SK-N-SH (cell line): Measurements from ENCODE around the gene ZNF726.

Experiments
- CHD2 ChIP-seq: fragments of 150-350 bp; IDR thresholded peaks from 2 replicates; pipeline ENCODE4 v1.6.1; 2018; ENCODE audit warnings: low read length; ENCODE audit not compliant: partially characterized antibody
- CTCF ChIP-seq: fragments of 200-600 bp; sonication (generic); IDR thresholded peaks from 2 replicates; pipeline ENCODE4 v1.6.1; 2017; ENCODE audit warnings: antibody characterized with exemption, mild to moderate bottlenecking, moderate library complexity
- EP300 ChIP-seq, 2 experiments: IDR thresholded peaks; 2 replicates each; pipeline versions ENCODE4 v1.4.0 to v1.6.1; 2012; ENCODE audit warnings: borderline replicate concordance in 1 of 2, low read depth in 1 of 2, low read length in 1 of 2
- PBX3 ChIP-seq: IDR thresholded peaks from 2 replicates; pipeline ENCODE4; 2012
- TEAD4 ChIP-seq: IDR thresholded peaks from 2 replicates; pipeline ENCODE4 v1.4.0; 2012; ENCODE audit warnings: mild to moderate bottlenecking, borderline replicate concordance; ENCODE audit not compliant: insufficient read depth

DNA sequence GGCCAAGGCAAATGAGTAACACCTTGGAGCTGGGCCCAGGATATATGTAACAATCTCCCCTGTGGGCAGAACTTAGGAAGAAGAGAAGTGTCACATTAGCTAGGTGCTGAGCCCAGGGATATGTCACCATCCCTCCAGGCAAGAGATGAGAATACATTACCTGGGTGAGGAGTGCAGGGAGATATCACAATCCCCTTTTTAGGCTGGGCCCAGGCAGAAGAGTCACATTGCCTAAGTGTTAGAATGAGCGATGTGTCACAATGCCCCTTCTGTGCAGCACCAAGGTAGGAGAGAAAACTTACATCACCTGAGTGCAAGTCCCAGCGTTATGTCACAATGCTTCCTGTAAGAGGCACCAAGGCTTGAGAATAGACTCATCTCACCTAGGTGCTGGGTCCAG is 60.3 kb downstream of the ZNF726 start:
- TF ChIP-seq CTCF (no peak), EP300 (IDR thresholded peaks at IDR 0.05; ENCODE audit: borderline replicate concordance in 1 of 2, low read depth in 1 of 2, low read length in 1 of 2) (no peak), CHD2 (no peak), PBX3 (no peak), TEAD4 (no peak)
